H1 (cell line): ENCODE data around the gene STARD3. TPM values are rescaled to one million over a fixed set of nuclear protein-coding genes. Genes with fewer than 3 reads are reported as not detected.

ENCODE experiments used
- CTCF ChIA-PET: fragments of 300-600 bp; sonication (Branson Sonifier 250); formaldehyde crosslinking; loops from one replicate; lab custom pipeline; 2021; ENCODE audit not compliant: partially characterized antibody; lab: Charles Lee
- POLR2A ChIA-PET: fragments of 300-600 bp; sonication (Branson Sonifier 250); formaldehyde crosslinking; loops from one replicate; lab custom pipeline; 2021; ENCODE audit warnings: inconsistent platforms; ENCODE audit not compliant: partially characterized antibody; lab: Charles Lee
- DNase-seq, 2 experiments: peaks; one replicate each; pipeline versions ENCODE4 v3.0.0 to v3.0.0-alpha.2; 2010 to 2022; ENCODE audit warnings: low spot score in 2 of 2, low read depth in 1 of 2, mixed read lengths in 1 of 2
- FAIRE-seq: peaks from 2 replicates; lab custom pipeline; 2011; peaks lifted over from hg19 to GRCh38; lab: Jason Lieb, UNC
- H2AFZ ChIP-seq: 2 replicates; pipeline ENCODE4 v1.8.1; 2012; ENCODE audit warnings: low read length, inconsistent platforms
- H2AK5ac ChIP-seq: 2 replicates; pipeline ENCODE4 v1.6.1; 2013; ENCODE audit warnings: low read depth, low read length
- H2BK120ac ChIP-seq: replicated peaks from 2 replicates; pipeline ENCODE3; 2013; ENCODE audit warnings: low read depth, low read length, inconsistent platforms
- H2BK12ac ChIP-seq: 2 replicates; pipeline ENCODE4 v1.6.1; 2013; ENCODE audit warnings: low read depth, low read length
- H2BK15ac ChIP-seq: 2 replicates; pipeline ENCODE4 v1.6.1; 2013; ENCODE audit warnings: low read length
- H2BK20ac ChIP-seq: 2 replicates; pipeline ENCODE4 v1.6.1; 2013; ENCODE audit warnings: low read length
- H2BK5ac ChIP-seq: 2 replicates; pipeline ENCODE4 v1.6.1; 2013; ENCODE audit warnings: low read depth, low read length
- H3K14ac ChIP-seq: 2 replicates; pipeline ENCODE4 v1.6.1; 2013; ENCODE audit warnings: inconsistent platforms; ENCODE audit not compliant: insufficient read length
- H3K18ac ChIP-seq: 2 replicates; pipeline ENCODE4 v1.6.1; 2013; ENCODE audit warnings: low read length; ENCODE audit errors: extremely low read depth
- H3K23ac ChIP-seq: 2 replicates; pipeline ENCODE4 v1.6.1; 2013; ENCODE audit warnings: inconsistent platforms; ENCODE audit not compliant: insufficient read length
- H3K23me2 ChIP-seq: 2 replicates; pipeline ENCODE4 v1.6.1; 2013; ENCODE audit warnings: low read depth, low read length
- H3K27ac ChIP-seq: 2 replicates; pipeline ENCODE4 v1.6.1; 2011; ENCODE audit warnings: low read depth, low read length, inconsistent platforms
- H3K27me3 ChIP-seq, 4 experiments: replicated peaks in 1 of 4; 1 replicate in 1 of 4; 2 replicates in 3 of 4; pipeline versions ENCODE4 v1.6.1 to v1.8.1; 2011 to 2013; ENCODE audit warnings: low read length in 3 of 4, mild to moderate bottlenecking in 3 of 4, inconsistent platforms in 2 of 4, mixed read lengths in 2 of 4, moderate library complexity in 1 of 4; ENCODE audit not compliant: control insufficient read depth in 3 of 4, insufficient read depth in 3 of 4; ENCODE audit errors: extremely low read depth in 1 of 4
- H3K36me3 ChIP-seq, 4 experiments: 2 replicates each; pipeline versions ENCODE4 v1.6.1 to v1.8.1; 2011 to 2013; ENCODE audit warnings: mild to moderate bottlenecking in 4 of 4, low read length in 3 of 4, moderate library complexity in 2 of 4, control low read depth in 1 of 4, inconsistent platforms in 1 of 4; ENCODE audit not compliant: insufficient read depth in 4 of 4, control insufficient read depth in 2 of 4
- H3K4ac ChIP-seq: replicated peaks from 2 replicates; pipeline ENCODE3; 2013; ENCODE audit warnings: low read length, low read depth, mixed read lengths, inconsistent platforms; ENCODE audit not compliant: insufficient read length
- H3K4me1 ChIP-seq, 4 experiments: replicated peaks in 1 of 4; 1 replicate in 1 of 4; 2 replicates in 3 of 4; pipeline versions ENCODE4 v1.6.1 to v1.8.1; 2011 to 2013; ENCODE audit warnings: low read length in 3 of 4, inconsistent platforms in 2 of 4, mixed read lengths in 1 of 4; ENCODE audit not compliant: insufficient read depth in 4 of 4, control insufficient read depth in 3 of 4
- H3K4me2 ChIP-seq, 2 experiments: 2 replicates each; pipeline versions ENCODE4 v1.6.1 to v1.8.1; 2011 to 2013; ENCODE audit warnings: low read depth in 2 of 2, low read length in 2 of 2, control low read depth in 1 of 2, inconsistent platforms in 1 of 2, mild to moderate bottlenecking in 1 of 2; ENCODE audit not compliant: insufficient read depth in 1 of 2
- H3K4me3 ChIP-seq, 4 experiments: fragments of 200-600, 300-600 bp in 1 of 4; sonication (generic), shearing (Covaris generic), sonication (Bioruptor Twin) in 1 of 4; 2 replicates each; pipeline versions ENCODE4 v1.5.1 to v1.8.1; 2011 to 2016; ENCODE audit warnings: low read length in 4 of 4, low read depth in 3 of 4, control low read depth in 2 of 4, inconsistent platforms in 2 of 4, mild to moderate bottlenecking in 2 of 4, mixed read lengths in 1 of 4, moderate library complexity in 1 of 4; ENCODE audit not compliant: insufficient read depth in 2 of 4; ENCODE audit errors: extremely low read depth in 1 of 4
- H3K56ac ChIP-seq: replicated peaks from 2 replicates; pipeline ENCODE3; 2013; ENCODE audit warnings: low read depth, mild to moderate bottlenecking, mixed read lengths, low read length, inconsistent platforms; ENCODE audit not compliant: insufficient read length
- H3K79me1 ChIP-seq: 2 replicates; pipeline ENCODE4 v1.6.1; 2013; ENCODE audit warnings: low read depth, low read length, control low read depth
- H3K79me2 ChIP-seq, 2 experiments: 2 replicates each; pipeline versions ENCODE4 v1.6.1 to v1.8.1; 2012 to 2013; ENCODE audit warnings: low read length in 2 of 2, mild to moderate bottlenecking in 2 of 2, inconsistent platforms in 1 of 2; ENCODE audit not compliant: insufficient read depth in 2 of 2, control insufficient read depth in 1 of 2
- H3K9ac ChIP-seq, 4 experiments: replicated peaks in 1 of 4; 1 replicate in 1 of 4; 2 replicates in 3 of 4; pipeline versions ENCODE4 v1.6.1 to v1.8.1; 2011 to 2013; ENCODE audit warnings: low read depth in 3 of 4, low read length in 3 of 4, control low read depth in 2 of 4, mild to moderate bottlenecking in 2 of 4, moderate library complexity in 2 of 4, inconsistent platforms in 1 of 4; ENCODE audit errors: extremely low read depth in 1 of 4
- H3K9me3 ChIP-seq, 2 experiments: 2 replicates each; pipeline versions ENCODE4 v1.6.1 to v1.8.1; 2012 to 2013; ENCODE audit warnings: mild to moderate bottlenecking in 2 of 2, moderate library complexity in 2 of 2, control low read depth in 1 of 2, inconsistent platforms in 1 of 2, low read depth in 1 of 2, low read length in 1 of 2, mixed read lengths in 1 of 2; ENCODE audit not compliant: insufficient read depth in 2 of 2
- H4K20me1 ChIP-seq, 2 experiments: replicated peaks in 1 of 2; 2 replicates each; pipeline versions ENCODE3 to v1.8.1; 2011 to 2013; ENCODE audit warnings: inconsistent platforms in 2 of 2, low read length in 2 of 2, mild to moderate bottlenecking in 1 of 2; ENCODE audit not compliant: insufficient read depth in 2 of 2, control insufficient read depth in 1 of 2
- H4K5ac ChIP-seq: 2 replicates; pipeline ENCODE4 v1.6.1; 2013; ENCODE audit warnings: low read length, low read depth, mixed read lengths, inconsistent platforms; ENCODE audit not compliant: insufficient read length
- H4K8ac ChIP-seq: 2 replicates; pipeline ENCODE4 v1.8.0; 2013; ENCODE audit warnings: mild to moderate bottlenecking, moderate library complexity, low read length, inconsistent platforms; ENCODE audit not compliant: insufficient read depth; ENCODE audit errors: extremely low read depth
- H4K91ac ChIP-seq: replicated peaks from 2 replicates; pipeline ENCODE3; 2013; ENCODE audit warnings: low read length, mixed read lengths, inconsistent platforms; ENCODE audit not compliant: insufficient read length
- CBX8 ChIP-seq: fragments of 300-800, 300-1000 bp; sonication (generic); IDR thresholded peaks from 2 replicates; pipeline ENCODE4 v1.7.1; 2016; ENCODE audit warnings: low read depth, low read length, borderline replicate concordance
- CREB1 ChIP-seq: IDR thresholded peaks from 2 replicates; pipeline ENCODE4 v1.6.1; 2012; ENCODE audit warnings: inconsistent platforms
- FOSL1 ChIP-seq: IDR thresholded peaks from 2 replicates; pipeline ENCODE4 v1.6.1; 2011; ENCODE audit warnings: mild to moderate bottlenecking, low read depth, low read length, moderate library complexity; ENCODE audit not compliant: insufficient read depth
- HDAC6 ChIP-seq: IDR thresholded peaks from one replicate; pipeline ENCODE4 v1.7.1; 2012; ENCODE audit warnings: low read depth, mild to moderate bottlenecking, inconsistent platforms, low read length, moderate library complexity
- KDM1A ChIP-seq: fragments of 200-600, 300-600 bp; sonication (generic); IDR thresholded peaks from 2 replicates; pipeline ENCODE4 v1.7.1; 2016; ENCODE audit warnings: mild to moderate bottlenecking, low read length, borderline replicate concordance
- RAD21 ChIP-seq, 2 experiments: IDR thresholded peaks in 1 of 2; conservative IDR thresholded peaks in 1 of 2; 2 replicates each; pipeline ENCODE4 v1.6.1; 2011; ENCODE audit warnings: low read depth in 2 of 2, low read length in 2 of 2, improper control_type of control experiment in 1 of 2, inconsistent platforms in 1 of 2, mild to moderate bottlenecking in 1 of 2, moderate library complexity in 1 of 2
- TEAD4 ChIP-seq: IDR thresholded peaks from 2 replicates; pipeline ENCODE4 v1.6.1; 2012; ENCODE audit warnings: low read depth, low read length, inconsistent platforms, mixed read lengths
- WGBS, 2 experiments: shearing (Covaris generic) in 1 of 2; methylation state at CpG; one replicate each; pipeline versions ENCODE4 v1.1.6 to v1.1.7; 2013 to 2015; ENCODE audit warnings: low lambda C conversion rate in 2 of 2, mixed read lengths in 2 of 2, inconsistent platforms in 1 of 2, low coverage in 1 of 2, missing lambda C conversion rate in 1 of 2; ENCODE audit not compliant: insufficient replicate concordance in 2 of 2, insufficient coverage in 1 of 2, insufficient read length in 1 of 2; ENCODE audit errors: extremely low coverage in 1 of 2, missing lambda C conversion rate in 1 of 2; 5-methylcytosine and 5-hydroxymethylcytosine counted together
- polyA plus RNA-seq, 7 experiments: library from polyadenylated mRNA; depleted of rRNA in 3 of 7; stranded (reverse) in 5 of 7; unstranded in 2 of 7; fragments of >200 nt in 5 of 7; fragments of 200-250 nt in 2 of 7; gene quantifications; 1 replicate in 5 of 7; 2 replicates in 1 of 7; 4 replicates in 1 of 7; pipeline versions ENCODE4 v1.2.1 to v1.2.3, GENCODE V29; 2011 to 2013; ENCODE audit warnings: missing spikeins in 2 of 7, mixed read lengths in 2 of 7
- total RNA-seq: library from RNA; stranded (reverse); fragmentation: NEBNext Ultra II Directional; extraction: Animal tissue kit (Norgen Biotek cat#: 25700); gene quantifications from 2 replicates; pipeline ENCODE4 v1.2.1, GENCODE V29; 2021
- TF ChIP-seq, protein P1 (sequence below): IDR thresholded peaks from 2 replicates; pipeline ENCODE4 v1.6.1; 2011; ENCODE audit warnings: low read length, improper control_type of control experiment

The STARD3 gene
- total and polyA plus RNA-seq, 2 of the 8 experiments (the other 6 are each of a cell fraction or from before 2014, with no cell fraction given): 47.6 to 80.3 TPM

DNA sequence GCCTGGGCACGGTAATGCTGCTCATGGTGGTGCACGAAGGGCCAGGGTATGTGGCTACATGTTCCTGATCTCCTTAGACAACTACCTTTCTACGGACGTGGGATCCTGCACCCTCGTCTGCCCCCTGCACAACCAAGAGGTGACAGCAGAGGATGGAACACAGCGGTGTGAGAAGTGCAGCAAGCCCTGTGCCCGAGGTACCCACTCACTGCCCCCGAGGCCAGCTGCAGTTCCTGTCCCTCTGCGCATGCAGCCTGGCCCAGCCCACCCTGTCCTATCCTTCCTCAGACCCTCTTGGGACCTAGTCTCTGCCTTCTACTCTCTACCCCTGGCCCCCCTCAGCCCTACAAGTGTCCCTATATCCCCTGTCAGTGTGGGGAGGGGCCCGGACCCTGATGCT lies 74.9 kb downstream of the STARD3 start:
- H3K23ac ChIP-seq: no peak overlapping the region
- no peaks in the 10 kb centered on the region for H3K9me3 ChIP-seq
- no peak overlapping the region for H2BK12ac ChIP-seq
- no peak overlapping the region for H3K4me2 ChIP-seq
- H3K36me3 ChIP-seq: peaks cover 41 to 93% (median 76%) of the 10 kb centered on the region in 4 experiments
- FAIRE-seq: no peak
- no peak overlapping the region for H3K27ac ChIP-seq
- no peak overlapping the region for H4K91ac ChIP-seq
- H4K20me1 ChIP-seq: peaks cover 22 to 30% of the 10 kb centered on the region in 2 experiments
- H2AFZ ChIP-seq: no peak overlapping the region
- no peak overlapping the region for H2BK120ac ChIP-seq
- no peak overlapping the region for H3K14ac ChIP-seq
- no peak overlapping the region for H2BK20ac ChIP-seq
- no peak overlapping the region for H3K4ac ChIP-seq
- H2AK5ac ChIP-seq: no peak overlapping the region
- H2BK15ac ChIP-seq: no peak overlapping the region
- no peak overlapping the region for H3K4me3 ChIP-seq
- H3K23me2 ChIP-seq: no peaks in the 10 kb centered on the region
- H2BK5ac ChIP-seq: no peak overlapping the region
- no peak overlapping the region for H3K9ac ChIP-seq
- DNase-seq: no peak
- WGBS, 2 experiments: 94% methylated on average over 10 of the region's 10 CpGs; no CpG with 5 or more reads in 1 of the 2 experiments
- no peaks in the 10 kb centered on the region for H3K27me3 ChIP-seq
- H3K79me2 ChIP-seq: peaks cover 0 to 35% of the 10 kb centered on the region in 2 experiments; a peak in 2 of 4 replicates
- H3K56ac ChIP-seq: no peak overlapping the region
- POLR2A ChIA-PET: interaction anchor here (0.9 to 4.0 kb wide), 3 partner anchors 18 to 330 kb away, joined by 3 to 19 read pairs (median 6); partner anchors contain the start of genes MIEN1 and PGAP3
- no peaks in the 10 kb centered on the region; a peak in 2 of 7 replicates for H3K4me1 ChIP-seq
- CTCF ChIA-PET: interaction anchor here (0.9 to 52.4 kb wide), 3 partner anchors 18 to 78 kb away, joined by 3 to 1885 read pairs (median 5); partner anchors contain the start of genes PNMT, PPP1R1B and STARD3
- H3K79me1 ChIP-seq: peaks cover 4% of the 10 kb centered on the region
- no peak overlapping the region for H4K5ac ChIP-seq
- H4K8ac ChIP-seq: no peak overlapping the region
- no peak overlapping the region for H3K18ac ChIP-seq
- no peak for TF ChIP-seq CREB1
- no peak for TF ChIP-seq RAD21 (IDR thresholded peaks at IDR 0.05 in 1 of 2, conservative IDR thresholded peaks at IDR 0.05 in 1 of 2; ENCODE audit: low read depth in 2 of 2, low read length in 2 of 2)
- TF ChIP-seq CBX8: no peak
- TF ChIP-seq KDM1A: no peak
- TF ChIP-seq, protein P1, sequence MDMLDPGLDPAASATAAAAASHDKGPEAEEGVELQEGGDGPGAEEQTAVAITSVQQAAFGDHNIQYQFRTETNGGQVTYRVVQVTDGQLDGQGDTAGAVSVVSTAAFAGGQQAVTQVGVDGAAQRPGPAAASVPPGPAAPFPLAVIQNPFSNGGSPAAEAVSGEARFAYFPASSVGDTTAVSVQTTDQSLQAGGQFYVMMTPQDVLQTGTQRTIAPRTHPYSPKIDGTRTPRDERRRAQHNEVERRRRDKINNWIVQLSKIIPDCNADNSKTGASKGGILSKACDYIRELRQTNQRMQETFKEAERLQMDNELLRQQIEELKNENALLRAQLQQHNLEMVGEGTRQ: no peak
- TF ChIP-seq HDAC6: no peak
- TF ChIP-seq FOSL1: no peak
- no peak for TF ChIP-seq TEAD4
